Myocyte (in vitro differentiated cells): Measurements from ENCODE around the gene NFATC1. TPM values are rescaled to one million over a fixed set of nuclear protein-coding genes. Genes with fewer than 3 reads are reported as not detected.

ENCODE experiments used
- DNase-seq: peaks from one replicate; pipeline ENCODE4 v3.0.0-alpha.2; 2012; ENCODE audit warnings: low read depth
- total RNA-seq: library from RNA; depleted of rRNA; stranded (reverse); fragments of >200 nt; gene quantifications from 2 replicates; pipeline ENCODE4 v1.2.3, GENCODE V29; 2014

Gene NFATC1
- total RNA-seq, 1 donor from 2014 or later = 8.7 TPM

- no peak for DNase-seq
Observed at GRCh38 chr18:79422022-79422782, 26.5 kb downstream of the NFATC1 start.

GRCh38 chr18:79422783-79423165, 27.0 kb downstream of the NFATC1 start:
- no peak for DNase-seq

DNA sequence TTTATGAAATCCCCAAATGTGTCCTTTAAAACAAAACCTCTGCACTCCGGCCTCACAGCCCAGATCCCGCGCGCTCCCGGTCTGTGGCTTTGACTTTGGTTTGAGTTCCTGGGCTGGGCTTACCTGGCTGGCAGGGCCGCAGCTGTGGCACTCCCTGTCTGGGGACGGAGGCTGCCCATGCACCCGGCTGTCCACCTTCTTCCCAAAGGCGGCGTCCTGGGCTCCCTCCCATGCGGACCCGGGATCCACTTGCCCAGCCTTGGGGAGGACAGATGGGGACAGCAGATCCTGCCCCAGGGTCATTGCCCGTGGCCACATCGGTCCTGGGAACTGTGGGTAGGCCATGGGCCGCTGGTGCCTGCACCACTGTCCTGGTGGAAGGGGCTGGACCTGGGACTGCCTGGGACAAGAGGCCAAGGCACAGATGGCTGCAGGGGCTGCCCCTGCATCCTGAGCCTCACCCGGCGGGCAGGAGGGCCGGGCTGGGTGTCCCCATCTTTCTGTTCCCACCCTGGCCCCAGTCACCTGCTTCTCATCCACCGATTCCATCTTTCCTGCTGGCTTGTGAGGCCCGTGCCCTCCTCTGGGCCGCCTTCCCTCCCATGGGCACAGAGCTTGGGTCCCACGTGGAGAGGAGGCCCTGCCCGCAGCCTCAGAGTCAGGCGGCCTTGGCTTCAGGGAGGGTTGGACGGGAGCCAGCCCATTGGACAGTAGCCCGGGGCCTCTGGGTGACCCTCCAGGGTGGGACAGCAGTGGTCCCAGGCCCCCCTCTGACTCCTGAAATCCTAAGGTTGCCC, 27.7 kb downstream of the NFATC1 start:
- DNase-seq = no peak

- DNase-seq = no peak
Observed at GRCh38 chr18:79424008-79424565, 28.4 kb downstream of the NFATC1 start.

- no peak for DNase-seq
Observed at GRCh38 chr18:79424880-79425568, 29.3 kb downstream of the NFATC1 start.

GRCh38 chr18:79425569-79425886, 29.8 kb downstream of the NFATC1 start:
- DNase-seq = no peak

- DNase-seq = no peak
Observed at GRCh38 chr18:79426376-79427300, 30.9 kb downstream of the NFATC1 start.

DNA sequence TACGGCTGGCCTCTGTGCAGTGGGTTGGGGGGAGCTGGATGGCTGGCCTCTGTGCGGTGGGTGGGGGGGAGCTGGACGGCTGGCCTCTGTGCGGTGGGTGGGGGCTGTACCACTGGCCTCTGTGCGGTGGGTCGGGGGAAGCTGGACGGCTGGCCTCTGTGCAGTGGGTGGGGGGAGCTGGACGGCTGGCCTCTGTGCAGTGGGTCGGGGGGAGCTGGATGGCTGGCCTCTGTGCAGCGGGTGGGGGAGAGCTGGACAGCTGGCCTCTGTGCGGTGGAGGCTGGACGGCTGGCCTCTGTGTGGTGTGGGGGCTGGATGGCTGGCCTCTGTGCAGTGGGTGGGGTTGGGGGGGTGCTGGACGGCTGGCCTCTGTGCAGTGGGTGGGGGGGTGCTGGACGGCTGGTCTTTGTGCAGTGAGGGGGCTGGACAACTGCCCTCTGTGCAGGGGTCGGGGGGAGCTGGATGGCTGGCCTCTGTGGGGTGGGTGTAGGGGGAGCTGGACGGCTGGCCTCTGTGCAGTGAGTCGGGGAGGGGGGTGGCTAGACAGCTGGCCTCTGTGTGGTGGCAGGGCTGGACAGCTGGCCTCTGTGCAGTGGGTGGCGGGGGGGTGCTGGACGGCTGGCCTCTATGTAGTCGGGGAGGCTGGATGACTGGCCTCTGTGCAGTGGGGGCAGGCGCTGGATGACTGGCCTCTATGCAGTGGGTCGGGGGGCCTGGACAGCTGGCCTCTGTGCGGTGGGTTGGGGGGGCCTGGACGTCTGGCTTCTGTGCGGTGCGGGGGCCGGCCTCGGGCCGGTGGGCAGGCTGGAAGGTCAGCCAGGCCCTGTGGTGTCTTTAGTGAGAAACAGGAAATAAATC, 31.9 kb downstream of the NFATC1 start:
- DNase-seq = peak; percentile 47

DNA sequence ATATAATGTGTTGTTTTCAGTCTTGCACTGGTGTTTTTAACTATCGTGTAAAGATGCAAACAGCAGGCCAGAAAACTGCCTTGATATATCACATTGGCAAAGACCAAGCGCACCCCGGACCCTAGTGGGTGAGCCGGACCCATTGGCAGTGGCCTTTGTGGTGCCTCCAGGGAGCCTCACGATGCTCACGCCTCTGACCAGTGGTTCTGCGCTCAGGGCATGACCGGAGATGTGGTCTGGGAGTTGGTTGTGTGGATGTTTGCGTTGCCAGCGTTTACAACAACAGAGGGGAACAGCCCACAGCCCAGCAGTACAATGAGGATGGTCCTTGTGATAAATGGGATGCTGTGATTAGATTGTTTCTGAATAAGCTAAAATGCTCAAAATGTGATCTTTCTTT, 32.6 kb downstream of the NFATC1 start:
- DNase-seq = no peak

- no peak for DNase-seq
Observed at GRCh38 chr18:79429381-79429780, 33.7 kb downstream of the NFATC1 start.

DNA sequence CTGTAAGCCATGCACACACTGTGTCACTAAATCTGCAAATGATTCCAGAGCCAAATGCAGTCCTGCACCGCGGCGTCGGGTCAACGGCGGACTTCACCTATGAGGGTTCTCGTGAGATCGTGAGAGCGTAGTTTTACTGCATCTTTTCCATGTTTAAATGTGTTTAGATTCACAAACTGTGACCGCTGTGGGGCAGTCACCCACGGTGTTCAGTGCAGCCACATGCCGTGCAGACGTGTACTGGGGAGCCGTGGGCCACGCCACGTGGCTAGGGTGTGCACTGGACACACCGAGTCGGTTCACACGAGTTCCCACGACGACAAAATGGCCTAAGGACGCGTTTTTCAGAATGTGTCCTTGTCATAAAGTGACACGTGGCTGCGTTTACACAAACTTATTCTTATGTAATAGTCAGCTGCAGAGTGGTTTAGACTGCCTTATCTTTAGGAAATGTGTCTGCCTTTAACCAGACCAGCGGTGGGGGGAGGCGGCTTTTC, 34.1 kb downstream of the NFATC1 start:
- no peak for DNase-seq

- no peak for DNase-seq
Observed at GRCh38 chr18:79432376-79433120, 36.8 kb downstream of the NFATC1 start.

DNA sequence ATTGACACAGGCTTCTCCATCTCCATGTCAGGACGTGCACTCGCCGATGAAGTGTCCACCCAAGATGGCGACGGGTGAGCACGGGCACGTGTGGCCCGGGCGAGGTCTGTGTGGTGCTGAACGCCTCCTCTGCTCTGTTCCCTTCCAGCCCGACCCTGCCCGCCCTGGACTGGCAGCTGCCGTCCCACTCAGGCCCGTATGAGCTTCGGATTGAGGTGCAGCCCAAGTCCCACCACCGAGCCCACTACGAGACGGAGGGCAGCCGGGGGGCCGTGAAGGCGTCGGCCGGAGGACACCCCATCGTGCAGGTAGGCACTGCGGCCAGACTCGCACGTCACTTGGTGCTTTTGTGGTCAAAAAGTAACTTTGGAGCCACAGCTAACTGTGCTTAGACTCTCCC, 37.7 kb downstream of the NFATC1 start:
- no peak for DNase-seq

GRCh38 chr18:79434607-79435401, 39.1 kb downstream of the NFATC1 start:
- no peak for DNase-seq

- DNase-seq = no peak
Observed at GRCh38 chr18:79436556-79437275, 41.0 kb downstream of the NFATC1 start.

- DNase-seq = no peak
Observed at GRCh38 chr18:79438089-79438897, 42.6 kb downstream of the NFATC1 start.
